Placental epithelial cell (primary cell): ENCODE results near the gene TEX54. TPM values are rescaled to one million over a fixed set of nuclear protein-coding genes. Genes with fewer than 3 reads are reported as not detected.

Experiments
- small RNA-seq: library from RNA; depleted of rRNA; stranded (forward); fragments of <200 nt; gene quantifications from one replicate; pipeline ENCODE3, GENCODE V24; 2012
- total RNA-seq: library from RNA; depleted of rRNA; stranded (reverse); fragments of >200 nt; gene quantifications from 2 replicates; pipeline ENCODE4 v1.2.3, GENCODE V29; 2012

Gene TEX54
- not detected in 2 replicates for total RNA-seq

DNA sequence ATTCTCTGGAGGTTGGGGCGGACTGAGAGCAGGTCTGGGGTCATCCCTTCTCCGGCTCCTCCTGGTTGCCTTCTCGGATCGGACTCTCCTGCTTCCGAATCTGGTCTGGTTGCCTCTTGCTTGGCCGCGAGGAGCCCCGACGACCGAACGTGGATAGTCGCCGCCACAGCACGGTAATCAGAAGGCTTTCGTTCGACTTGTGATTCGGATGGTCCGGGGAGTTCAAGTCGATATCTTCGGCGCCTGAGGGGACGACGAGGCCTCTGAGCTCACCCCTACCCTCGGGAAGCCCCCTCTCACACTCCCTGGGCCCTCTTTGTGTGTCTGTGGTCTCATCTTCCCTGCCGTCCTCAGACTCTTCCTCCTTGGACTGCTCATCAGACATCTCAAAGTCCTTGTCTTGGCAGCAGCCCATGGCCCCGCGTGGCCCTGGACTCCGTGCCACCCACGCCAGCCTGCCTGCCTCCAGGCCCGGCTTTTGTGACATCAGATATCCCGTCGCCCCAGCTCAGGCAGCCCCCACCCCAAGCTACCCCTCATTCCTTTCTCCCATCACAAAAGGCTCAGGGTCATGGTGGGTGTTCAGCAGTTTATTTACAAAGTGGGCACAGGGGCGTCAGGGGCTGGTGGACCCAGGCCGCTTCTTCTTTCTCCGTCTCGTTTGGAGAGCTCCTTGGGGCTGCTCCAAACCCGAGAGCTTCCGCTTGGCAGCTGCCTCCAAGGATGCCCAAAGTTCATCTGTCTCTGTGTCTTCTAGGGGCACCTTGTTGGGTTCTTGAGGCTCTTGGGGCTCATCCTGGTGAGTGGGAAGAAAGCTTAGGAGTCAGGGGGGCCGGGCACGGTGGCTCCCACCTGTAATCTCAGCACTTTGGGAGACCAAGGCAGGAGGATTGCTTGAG is at the start of gene TEX54:
TSS of gene TEX54 (minus strand) at position 506 of the 899 bp plus-strand sequence.

DNA sequence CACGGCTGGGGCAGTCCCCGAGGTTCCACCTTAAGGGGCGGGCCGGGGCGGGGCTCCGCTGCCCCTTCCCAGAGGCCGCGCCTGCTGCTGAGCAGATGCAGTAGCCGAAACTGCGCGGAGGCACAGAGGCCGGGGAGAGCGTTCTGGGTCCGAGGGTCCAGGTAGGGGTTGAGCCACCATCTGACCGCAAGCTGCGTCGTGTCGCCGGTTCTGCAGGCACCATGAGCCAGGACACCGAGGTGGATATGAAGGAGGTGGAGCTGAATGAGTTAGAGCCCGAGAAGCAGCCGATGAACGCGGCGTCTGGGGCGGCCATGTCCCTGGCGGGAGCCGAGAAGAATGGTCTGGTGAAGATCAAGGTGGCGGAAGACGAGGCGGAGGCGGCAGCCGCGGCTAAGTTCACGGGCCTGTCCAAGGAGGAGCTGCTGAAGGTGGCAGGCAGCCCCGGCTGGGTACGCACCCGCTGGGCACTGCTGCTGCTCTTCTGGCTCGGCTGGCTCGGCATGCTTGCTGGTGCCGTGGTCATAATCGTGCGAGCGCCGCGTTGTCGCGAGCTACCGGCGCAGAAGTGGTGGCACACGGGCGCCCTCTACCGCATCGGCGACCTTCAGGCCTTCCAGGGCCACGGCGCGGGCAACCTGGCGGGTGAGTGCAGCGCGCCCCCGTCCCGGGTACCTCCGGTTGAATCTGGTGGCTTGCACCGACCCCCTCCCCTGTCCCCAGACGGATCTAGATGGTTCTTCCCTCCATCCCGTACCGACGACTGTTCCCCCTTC is 48.4 kb upstream of the TEX54 start, which contains the start of gene SLC3A2:
TSS of gene SLC3A2 (plus strand) at position 94 of the 776 bp plus-strand sequence. CDS start at position 222, 128 bp downstream.

DNA sequence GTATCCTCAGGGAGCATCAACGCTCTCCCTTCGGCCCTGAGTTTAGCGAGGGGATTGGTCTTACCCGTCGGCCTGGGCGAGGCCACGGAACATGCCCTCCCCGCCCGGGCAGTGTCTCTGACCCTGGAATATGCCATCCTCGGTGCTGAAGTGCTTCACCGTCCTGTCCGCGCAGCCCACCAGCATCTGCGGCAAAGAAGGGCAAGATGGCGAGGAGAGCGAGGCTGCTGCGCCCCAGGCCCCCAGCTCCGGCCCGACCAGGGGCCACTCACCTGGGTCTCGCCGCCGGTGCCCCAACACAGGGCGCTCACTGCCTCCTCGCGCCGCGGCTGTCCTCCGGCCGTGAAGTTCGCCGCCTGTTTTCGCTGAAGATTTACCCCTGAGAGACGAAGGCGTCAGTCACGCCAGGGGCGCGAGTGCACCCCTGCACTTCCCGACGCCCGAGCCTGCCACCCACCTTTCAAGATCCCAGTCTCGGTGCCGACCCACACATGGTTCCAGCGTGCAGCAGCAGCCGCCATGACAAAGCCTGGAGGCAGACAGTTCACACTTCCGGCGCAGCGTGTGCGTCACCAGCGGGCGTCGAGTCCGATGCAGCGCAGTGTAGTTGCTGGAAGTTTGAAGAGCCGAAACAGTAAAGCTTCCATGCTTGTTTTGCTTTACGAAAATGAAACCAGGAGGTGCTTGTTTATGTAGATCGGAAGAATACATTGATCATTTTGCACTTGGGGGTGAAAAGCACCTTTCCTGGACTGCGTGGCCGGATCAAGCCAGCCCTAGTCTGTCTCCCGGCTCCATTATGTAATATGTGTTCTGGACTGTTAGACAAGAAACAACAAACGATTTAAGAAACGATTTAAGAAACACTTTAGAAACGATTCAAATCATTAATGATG is 6.7 kb upstream of the TEX54 start, which contains the start of gene WDR74:
TSS of gene WDR74 (minus strand) at position 541 of the 896 bp plus-strand sequence. CDS start at position 521, 20 bp downstream.

DNA sequence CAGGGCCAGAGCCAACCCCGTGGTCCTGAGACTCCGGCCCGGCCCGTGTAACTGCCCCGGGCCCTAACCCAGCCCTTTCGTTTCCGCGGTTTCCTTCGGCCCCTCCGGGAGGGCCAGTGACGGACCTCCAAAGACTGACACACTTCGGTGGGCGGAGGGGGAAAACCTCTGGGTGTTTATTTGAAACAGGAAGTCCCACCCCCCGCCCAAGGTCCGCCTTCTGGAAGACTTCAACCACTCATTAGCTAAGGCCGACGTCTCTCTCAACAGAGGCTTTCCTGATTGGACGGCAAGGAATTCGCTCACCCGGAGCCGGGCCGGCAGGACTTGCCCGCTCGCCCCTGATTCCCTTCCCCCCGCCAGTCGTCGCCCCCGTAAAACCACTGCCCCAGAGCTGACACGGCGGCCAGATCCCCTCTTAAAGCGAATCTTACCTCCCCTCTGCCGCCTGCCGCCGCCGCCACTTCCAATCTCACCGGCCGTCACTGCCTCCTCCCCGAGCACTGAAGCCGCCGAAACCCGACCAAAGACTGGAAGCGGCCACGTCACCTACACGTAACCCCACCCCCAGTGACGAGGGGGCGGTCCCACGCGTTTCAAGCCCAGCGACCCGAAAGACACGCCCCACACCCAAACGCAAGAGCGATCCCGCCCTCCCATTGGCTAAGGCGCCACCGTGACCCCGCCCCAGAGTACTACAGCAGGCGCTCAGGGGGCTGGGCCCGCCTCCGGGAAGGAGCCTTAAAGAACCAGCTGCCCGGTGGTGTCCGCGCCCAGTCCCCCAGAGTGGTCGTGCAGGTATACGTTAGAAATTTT is 913 bp downstream of the TEX54 start, which contains the start of gene STX5:
TSS of gene STX5 (minus strand) at position 532 of the 816 bp plus-strand sequence. CDS start 808 bp downstream, outside the sequence.

DNA sequence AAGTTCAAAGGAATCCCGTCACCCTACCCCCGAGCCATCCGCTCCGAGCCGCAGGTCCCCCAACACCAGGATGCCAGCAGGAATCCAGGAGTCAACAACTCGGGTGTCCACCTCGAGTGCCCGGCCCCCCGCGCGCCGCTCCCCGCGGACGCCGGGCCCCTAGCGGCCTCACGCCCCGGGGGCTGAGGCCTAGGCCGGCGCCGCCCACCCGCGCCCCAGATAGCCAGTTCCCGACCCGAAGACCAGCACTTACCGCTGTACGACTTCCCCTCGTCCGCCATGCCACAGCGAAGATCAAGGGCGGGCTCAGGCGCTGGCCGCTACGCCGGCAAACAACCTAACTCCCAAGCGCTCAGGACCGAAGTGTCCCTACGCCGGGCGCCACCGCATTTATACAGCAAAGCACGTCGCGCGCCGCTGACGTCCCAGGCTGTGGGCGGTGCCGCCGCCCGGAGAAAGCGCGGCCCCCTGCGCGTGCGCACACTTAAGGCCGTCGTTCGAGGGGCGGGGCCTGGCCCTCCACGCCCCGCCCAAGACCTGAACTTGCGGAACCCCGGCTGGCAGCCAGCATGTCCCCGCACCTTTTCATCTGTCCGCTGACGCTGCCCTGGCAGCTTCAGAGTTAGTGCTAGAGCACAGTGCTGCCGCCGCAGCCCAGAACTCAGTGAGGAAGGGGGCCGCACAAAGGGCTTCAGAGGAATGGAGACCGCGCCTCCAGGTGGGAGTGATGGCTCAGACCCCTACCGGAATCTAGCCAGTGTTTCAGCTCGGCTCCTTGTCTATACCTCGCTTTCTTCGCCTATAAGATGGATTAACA is 27.4 kb downstream of the TEX54 start, which contains the start of gene NXF1:
TSS of gene NXF1 (minus strand) at position 365 of the 817 bp plus-strand sequence. CDS start at position 281, 84 bp downstream.

DNA sequence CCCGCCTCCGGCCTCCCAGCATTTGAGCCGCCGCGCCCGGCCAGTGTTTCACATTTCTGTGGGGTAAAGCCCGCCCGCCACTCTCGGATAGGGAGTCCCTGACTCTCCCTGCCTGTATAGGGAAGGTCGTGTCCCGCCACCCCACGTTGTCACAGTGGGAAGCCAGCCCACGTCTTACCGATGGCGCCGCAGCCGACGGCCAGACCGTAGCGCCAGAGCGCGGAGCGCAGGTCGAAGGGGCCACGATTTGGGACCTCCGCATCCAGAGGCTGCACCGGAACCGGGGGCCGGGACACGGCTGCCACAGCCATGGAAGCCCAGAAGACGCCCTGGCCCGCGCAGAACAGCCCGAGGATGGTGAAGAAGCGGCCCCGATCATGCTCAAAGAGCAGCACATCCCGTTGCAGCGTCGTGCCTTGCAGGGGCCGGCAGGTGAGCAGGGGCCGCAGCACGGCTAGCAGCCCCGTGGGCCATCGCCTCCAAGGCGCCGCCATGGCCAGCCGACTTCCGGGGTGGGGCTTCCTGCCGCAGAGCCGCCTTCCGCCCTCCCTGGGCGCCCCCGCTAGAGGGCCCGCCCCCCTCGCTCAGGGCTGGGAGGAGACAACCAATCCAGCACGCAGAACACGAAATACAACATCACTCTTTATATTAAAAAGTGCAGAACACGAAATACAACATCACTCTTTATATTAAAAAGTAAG is 41.0 kb downstream of the TEX54 start, which contains the start of gene TMEM223:
TSS of gene TMEM223 (minus strand) at position 506 of the 701 bp plus-strand sequence. CDS start at position 494, 12 bp downstream.

DNA sequence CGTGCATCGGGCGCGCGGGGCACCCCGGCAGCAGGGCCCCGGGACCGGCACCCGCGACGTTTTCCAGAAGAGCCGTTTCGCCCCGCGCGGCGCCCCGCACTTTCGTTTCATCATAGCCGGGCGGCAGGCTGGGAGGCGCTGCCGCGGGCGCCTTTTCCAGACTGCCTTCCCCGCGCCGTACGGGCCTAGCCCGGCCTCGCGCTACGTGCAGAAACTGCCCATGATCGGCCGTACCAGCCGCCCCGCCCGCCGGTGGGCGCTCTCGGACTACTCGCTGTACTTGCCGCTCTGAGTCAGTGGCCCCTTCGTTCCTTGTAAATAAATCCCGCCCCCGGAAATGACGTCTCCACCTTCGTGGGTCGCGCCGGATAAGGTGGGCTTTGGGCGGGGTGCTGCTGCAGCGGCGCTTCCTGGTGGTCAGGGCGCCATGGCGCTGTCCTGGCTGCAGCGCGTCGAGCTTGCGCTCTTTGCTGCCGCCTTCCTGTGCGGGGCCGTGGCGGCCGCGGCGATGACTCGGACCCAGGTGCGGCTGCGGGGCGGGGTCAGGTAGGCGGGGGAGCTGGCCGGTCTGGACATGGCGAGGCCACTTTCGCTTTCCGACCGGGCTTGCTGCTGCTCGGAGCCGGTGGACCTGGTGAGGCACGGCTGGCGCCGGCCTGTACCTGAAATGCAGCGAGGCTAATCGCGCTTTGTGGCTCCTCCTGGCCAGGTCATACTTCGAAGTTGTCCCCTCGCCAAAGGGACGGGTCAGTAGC is 45.5 kb downstream of the TEX54 start, which contains the start of gene TMEM179B:
TSS of gene TMEM179B (plus strand) at position 398 of the 755 bp plus-strand sequence. CDS start at position 428, 30 bp downstream.

Small RNA genes within 50 kb of the gene (small RNA-seq; reads per million reads assigned to genes)
- 0.60 reads per million, percentile 36 among the genes with 10 or more reads in this experiment for gene MIR6514
- gene RF00099, result not detected
- gene RNU6-118P, result not detected
- gene SNORD22, result not detected
- not detected for gene SNORD26
- gene SNORD27, result not detected
- not detected for gene SNORD28
- gene SNORD30, result 59.1 reads per million, percentile 98 among the genes with 10 or more reads in this experiment

Other genes with a start within 250 kb of the TEX54 start
- 5.9 and 6.2 TPM in 2 replicates for gene TUT1, start 241.3 kb downstream of the TEX54 start, total RNA-seq
- gene MTA2, start 231.0 kb downstream of the TEX54 start, total RNA-seq, result 114 and 152 TPM in 2 replicates
- gene EML3, start 220.1 kb downstream of the TEX54 start, total RNA-seq, result 42.0 and 48.3 TPM in 2 replicates
- 0.54 and 4.7 TPM in 2 replicates for gene ROM1, start 219.6 kb downstream of the TEX54 start, total RNA-seq
- 25.2 and 27.9 TPM in 2 replicates for gene B3GAT3, start 210.9 kb downstream of the TEX54 start, total RNA-seq
- gene GANAB, start 186.2 kb downstream of the TEX54 start, total RNA-seq, result 164 and 256 TPM in 2 replicates
- gene INTS5, start 179.5 kb downstream of the TEX54 start, total RNA-seq, result 27.5 and 32.8 TPM in 2 replicates
- gene C11orf98, start 167.6 kb downstream of the TEX54 start, total RNA-seq, result 22.4 and 30.1 TPM in 2 replicates
- gene CSKMT, start 167.5 kb downstream of the TEX54 start, total RNA-seq, result 6.2 and 14.1 TPM in 2 replicates
- gene UQCC3, start 161.2 kb downstream of the TEX54 start, total RNA-seq, result 5.5 and 6.2 TPM in 2 replicates
- 5.1 and 6.0 TPM in 2 replicates for gene LBHD1, start 160.6 kb downstream of the TEX54 start, total RNA-seq
- gene UBXN1, start 153.8 kb downstream of the TEX54 start, total RNA-seq, result 96.7 and 148 TPM in 2 replicates
- gene LRRN4CL, start 143.3 kb downstream of the TEX54 start, total RNA-seq, result 0.39 and 0.87 TPM in 2 replicates
- gene BSCL2, start 125.4 kb downstream of the TEX54 start, total RNA-seq, result 72.6 and 84.4 TPM in 2 replicates
- 0.79 TPM in 1 of 2 replicates, not detected in the other for gene GNG3, start 125.2 kb downstream of the TEX54 start, total RNA-seq
- gene HNRNPUL2, start 105.4 kb downstream of the TEX54 start, total RNA-seq, result 9.3 and 13.0 TPM in 2 replicates
- 28.7 and 34.1 TPM in 2 replicates for gene TTC9C, start 104.4 kb downstream of the TEX54 start, total RNA-seq
- 25.9 and 32.9 TPM in 2 replicates for gene ZBTB3, start 78.7 kb downstream of the TEX54 start, total RNA-seq
- 51.0 and 53.5 TPM in 2 replicates for gene POLR2G, start 71.3 kb downstream of the TEX54 start, total RNA-seq
- 18.2 and 20.4 TPM in 2 replicates for gene TAF6L, start 61.4 kb downstream of the TEX54 start, total RNA-seq
- gene TMEM179B, start 45.4 kb downstream of the TEX54 start, total RNA-seq, result 40.4 and 47.3 TPM in 2 replicates
- 18.5 and 21.0 TPM in 2 replicates for gene TMEM223, start 40.8 kb downstream of the TEX54 start, total RNA-seq
- gene NXF1, start 27.4 kb downstream of the TEX54 start, total RNA-seq, result 33.9 and 38.5 TPM in 2 replicates
- gene STX5, start 790 bp downstream of the TEX54 start, total RNA-seq, result 51.8 and 64.6 TPM in 2 replicates
- gene WDR74, start 6.7 kb upstream of the TEX54 start, total RNA-seq, result 27.7 and 86.8 TPM in 2 replicates
- 83.6 and 208 TPM in 2 replicates for gene SLC3A2, start 48.1 kb upstream of the TEX54 start, total RNA-seq
- gene CHRM1, start 88.5 kb upstream of the TEX54 start, total RNA-seq, result not detected in 2 replicates
- not detected in 2 replicates for gene SLC22A6, start 152.1 kb upstream of the TEX54 start, total RNA-seq
- not detected in 2 replicates for gene SLC22A8, start 183.0 kb upstream of the TEX54 start, total RNA-seq